Calu3 (cell line): Measurements from ENCODE around the gene RPL32. TPM values are rescaled to one million over a fixed set of nuclear protein-coding genes. Genes with fewer than 3 reads are reported as not detected.
A peak's percentile ranks its signal among the peaks of the same experiment; 100 is the strongest.
"Not testable (repeated sequence)": the region's sequence is repeated elsewhere in the genome, so short reads cannot be mapped to it uniquely, and the experiment has no call there.

ENCODE experiments used
- BruUV-seq: library from RNA; stranded (reverse); fragments of 400-500 nt; replicated peaks from 2 replicates; lab custom pipeline; 2021; lab: Mats Ljungman, UMichigan
- CTCF ChIA-PET: fragments of 300-600 bp; sonication (Branson Sonifier 250); formaldehyde crosslinking; loops from one replicate; lab custom pipeline; 2022; ENCODE audit warnings: antibody characterized with exemption; lab: Charles Lee
- DNase-seq: peaks from one replicate; pipeline ENCODE4 v3.0.0; 2022
- H3K27ac Mint-ChIP-seq: one replicate; pipeline ENCODE4 v1.8.0; 2022; ENCODE audit warnings: mixed read lengths; ENCODE audit not compliant: unreplicated experiment
- H3K27me3 Mint-ChIP-seq: one replicate; pipeline ENCODE4 v1.8.0; 2022; ENCODE audit warnings: mixed read lengths; ENCODE audit not compliant: unreplicated experiment
- H3K36me3 Mint-ChIP-seq: one replicate; pipeline ENCODE4 v1.8.0; 2022; ENCODE audit warnings: mild to moderate bottlenecking, moderate library complexity, mixed read lengths; ENCODE audit not compliant: insufficient read depth, unreplicated experiment
- H3K4me1 Mint-ChIP-seq: one replicate; pipeline ENCODE4 v1.8.0; 2022; ENCODE audit warnings: mild to moderate bottlenecking, low read depth, mixed read lengths; ENCODE audit not compliant: unreplicated experiment
- H3K4me3 Mint-ChIP-seq: one replicate; pipeline ENCODE4 v1.8.0; 2022; ENCODE audit warnings: mild to moderate bottlenecking, low read depth, moderate library complexity, mixed read lengths; ENCODE audit not compliant: unreplicated experiment
- H3K9me3 Mint-ChIP-seq: one replicate; pipeline ENCODE4 v1.8.0; 2022; ENCODE audit warnings: low read depth, mixed read lengths; ENCODE audit not compliant: unreplicated experiment
- CTCF ChIP-seq: fragments of 200-600 bp; IDR thresholded peaks from one replicate; pipeline ENCODE4 v1.8.0; 2022; ENCODE audit warnings: antibody characterized with exemption; ENCODE audit not compliant: unreplicated experiment
- intact Hi-C: fragments of 100-400 bp; cut with micrococcal nuclease; formaldehyde crosslinking; loops from one replicate; pipeline ENCODE4 v1.10.0; 2022; ENCODE audit not compliant: unreplicated experiment
- total RNA-seq: library from RNA; stranded (reverse); gene quantifications from 2 replicates; pipeline ENCODE4 v1.2.3, GENCODE V29; 2022

The RPL32 gene
- total RNA-seq, 1 experiment from 2014 or later = 1,222 TPM

- H3K27ac Mint-ChIP-seq, H3K9me3 Mint-ChIP-seq, H3K4me3 Mint-ChIP-seq, BruUV-seq, intact Hi-C loops, H3K4me1 Mint-ChIP-seq, H3K36me3 Mint-ChIP-seq: not testable (repeated sequence)
- H3K27me3 Mint-ChIP-seq = peaks cover 74% of the 10 kb centered on the region
- peak; percentile 70 for DNase-seq
- CTCF ChIA-PET = interaction anchor here (0.9 to 2.3 kb wide), 7 partner anchors 10 to 209 kb away, joined by 3 to 8 read pairs (median 3); no protein-coding TSS in a partner anchor
These were observed 54.0 kb downstream of the RPL32 start for GRCh38 chr3:12787346-12787745.

GRCh38 chr3:12785096-12785495, 56.3 kb downstream of the RPL32 start:
- intact Hi-C loops = no loop called here
- Mint-ChIP-seq H3K4me1 (peaks cover 10% of the 10 kb centered on the region), H3K4me3 (no peak overlapping the region), H3K9me3 (no peaks in the 10 kb centered on the region), H3K27me3 (peaks cover 80% of the 10 kb centered on the region), H3K27ac (no peak overlapping the region), H3K36me3 (no peaks in the 10 kb centered on the region)
- BruUV-seq = no TSS peak
- DNase-seq = no peak
- CTCF ChIA-PET = no interaction called here
- no peak for TF ChIP-seq CTCF

Other genes starting within 250 kb of the RPL32 start
- gene RAF1, start 177.4 kb downstream of the RPL32 start, total RNA-seq = 63.4 and 69.3 TPM in 2 replicates
- 0.42 and 0.98 TPM in 2 replicates for gene TMEM40, start 82.3 kb downstream of the RPL32 start, total RNA-seq
- gene CAND2, start 44.9 kb downstream of the RPL32 start, total RNA-seq = not detected in 2 replicates
- 13.3 and 13.6 TPM in 2 replicates for gene IQSEC1, start 231.9 kb upstream of the RPL32 start, total RNA-seq